WTC11 (cell line): ENCODE measurements around the gene FAT3. TPM values are rescaled to one million over a fixed set of nuclear protein-coding genes. Genes with fewer than 3 reads are reported as not detected.

Experiments used
- ATAC-seq: fragments of 200-7000 bp; cut with Tn5 transposase; 2 replicates; pipeline ENCODE4 v1.10.0; 2021; ENCODE audit warnings: mild to moderate bottlenecking, moderate library complexity
- CTCF ChIA-PET: fragments of 300-600 bp; sonication (Branson Sonifier 250); formaldehyde crosslinking; loops from one replicate; lab custom pipeline; 2021; ENCODE audit warnings: antibody characterized with exemption; lab: Charles Lee
- POLR2A ChIA-PET: fragments of 350-600 bp; sonication (Branson Sonifier 250); formaldehyde crosslinking; loops from one replicate; lab custom pipeline; 2021; ENCODE audit warnings: antibody characterized with exemption; lab: Charles Lee
- DNase-seq: peaks from one replicate; pipeline ENCODE4 v3.0.0; 2021; ENCODE audit warnings: low spot score
- H3K27ac Mint-ChIP-seq: 2 replicates; pipeline ENCODE4 v1.8.0; 2021; ENCODE audit warnings: mixed read lengths
- H3K27me3 Mint-ChIP-seq: 2 replicates; pipeline ENCODE4 v1.8.0; 2021; ENCODE audit warnings: low read depth, mild to moderate bottlenecking, moderate library complexity, mixed read lengths
- H3K36me3 Mint-ChIP-seq: 2 replicates; pipeline ENCODE4 v1.8.0; 2021; ENCODE audit warnings: mixed read lengths
- H3K4me1 Mint-ChIP-seq: 2 replicates; pipeline ENCODE4 v1.8.0; 2022; ENCODE audit warnings: mixed read lengths
- H3K4me3 Mint-ChIP-seq: 2 replicates; pipeline ENCODE4 v1.8.0; 2021; ENCODE audit warnings: mild to moderate bottlenecking, moderate library complexity, mixed read lengths
- H3K9me3 Mint-ChIP-seq: 2 replicates; pipeline ENCODE4 v1.8.0; 2021; ENCODE audit warnings: mixed read lengths
- ESRRA ChIP-seq: sonication (generic); formaldehyde crosslinking; IDR thresholded peaks from 2 replicates; pipeline ENCODE4 v1.8.1; 2022; ENCODE audit warnings: mild to moderate bottlenecking, missing genetic modification reagents, borderline replicate concordance
- GABPB1 ChIP-seq: sonication (generic); formaldehyde crosslinking; IDR thresholded peaks from 2 replicates; pipeline ENCODE4 v1.8.1; 2023; ENCODE audit warnings: mild to moderate bottlenecking, missing genetic modification reagents
- NFE2L1 ChIP-seq: sonication (generic); formaldehyde crosslinking; IDR thresholded peaks from 2 replicates; pipeline ENCODE4 v1.8.1; 2023; ENCODE audit warnings: missing genetic modification reagents
- RELA ChIP-seq: sonication (generic); formaldehyde crosslinking; IDR thresholded peaks from 2 replicates; pipeline ENCODE4 v1.8.1; 2022; ENCODE audit warnings: missing genetic modification reagents, mild to moderate bottlenecking, borderline replicate concordance
- ZNF138 ChIP-seq: sonication (generic); formaldehyde crosslinking; conservative IDR thresholded peaks from 2 replicates; pipeline ENCODE4 v1.8.1; 2022; ENCODE audit warnings: mild to moderate bottlenecking, moderate library complexity, missing genetic modification reagents
- ZNF219 ChIP-seq: sonication (generic); formaldehyde crosslinking; IDR thresholded peaks from 2 replicates; pipeline ENCODE4 v1.8.0; 2023; ENCODE audit warnings: missing genetic modification reagents, mild to moderate bottlenecking, borderline replicate concordance
- ZNF671 ChIP-seq: fragments of 250-450 bp; sonication (Bioruptor Pico); IDR thresholded peaks from 2 replicates; pipeline ENCODE4 v1.8.0; 2021; ENCODE audit warnings: mild to moderate bottlenecking
- total RNA-seq: library from RNA; stranded (reverse); gene quantifications from 3 replicates; pipeline ENCODE4 v1.2.3, GENCODE V29; 2021
- TF ChIP-seq, protein P1 (sequence below): sonication (generic); formaldehyde crosslinking; IDR thresholded peaks from 2 replicates; pipeline ENCODE4 v1.8.1; 2023; ENCODE audit warnings: mild to moderate bottlenecking, missing genetic modification reagents, borderline replicate concordance
- TF ChIP-seq, protein P2 (sequence below): sonication (generic); formaldehyde crosslinking; IDR thresholded peaks from 2 replicates; pipeline ENCODE4 v1.8.1; 2023; ENCODE audit warnings: mild to moderate bottlenecking, missing genetic modification reagents, moderate library complexity
- TF ChIP-seq, protein P3 (sequence below): fragments of 250-450 bp; sonication (Bioruptor Pico); IDR thresholded peaks from 2 replicates; pipeline ENCODE4 v1.9.0; 2021; ENCODE audit warnings: mild to moderate bottlenecking, borderline replicate concordance
- TF ChIP-seq, protein P4 (sequence below): sonication (generic); formaldehyde crosslinking; IDR thresholded peaks from 2 replicates; pipeline ENCODE4 v1.8.0; 2023; ENCODE audit warnings: mild to moderate bottlenecking, missing genetic modification reagents
- TF ChIP-seq, protein P5 (sequence below): fragments of 250-450 bp; sonication (Bioruptor Pico); IDR thresholded peaks from 2 replicates; pipeline ENCODE4 v1.8.0; 2021; ENCODE audit warnings: mild to moderate bottlenecking

FAT3 gene
- total RNA-seq, 1 experiment from 2014 or later, result 30.9 TPM

DNA sequence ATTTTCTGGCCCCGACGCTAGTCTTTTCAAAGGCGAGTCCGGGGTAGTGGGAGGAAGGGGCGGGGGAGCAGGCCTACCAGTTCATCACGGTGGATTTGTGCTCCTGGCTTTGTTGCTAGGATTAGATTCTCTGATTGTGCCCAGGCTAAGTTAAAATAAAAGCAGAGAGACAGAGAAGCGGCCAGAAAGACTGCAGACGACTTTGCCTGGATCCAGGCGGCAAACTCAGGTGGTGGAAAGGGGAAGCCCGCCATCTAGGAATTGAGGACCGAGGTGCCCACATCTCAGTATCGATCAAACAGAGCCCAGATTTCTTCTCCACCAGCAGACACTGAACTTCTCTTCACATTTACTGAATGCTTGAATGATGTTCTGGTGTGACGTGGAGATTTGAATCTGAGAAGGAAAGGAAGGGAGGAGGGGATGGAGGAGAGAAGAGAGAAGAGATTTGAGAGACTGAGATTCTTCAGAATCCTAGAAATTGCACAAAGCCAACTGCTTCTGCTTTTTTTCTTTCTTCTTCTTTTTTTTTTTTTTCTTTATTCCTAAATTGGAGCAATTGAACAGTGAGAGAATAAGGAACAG is 2.7 kb downstream of the FAT3 start:
- Mint-ChIP-seq H3K4me3 (peak overlapping the region; percentile 94), H3K27ac (peak overlapping the region; percentile 93), H3K36me3 (no peaks in the 10 kb centered on the region), H3K4me1 (peaks cover 64% of the 10 kb centered on the region), H3K9me3 (no peaks in the 10 kb centered on the region), H3K27me3 (peaks cover 44% of the 10 kb centered on the region)
- POLR2A ChIA-PET, result no interaction called here
- ATAC-seq, result no peak
- no peak for TF ChIP-seq RELA (CRISPR knock-in tag)
- TF ChIP-seq, protein P1, sequence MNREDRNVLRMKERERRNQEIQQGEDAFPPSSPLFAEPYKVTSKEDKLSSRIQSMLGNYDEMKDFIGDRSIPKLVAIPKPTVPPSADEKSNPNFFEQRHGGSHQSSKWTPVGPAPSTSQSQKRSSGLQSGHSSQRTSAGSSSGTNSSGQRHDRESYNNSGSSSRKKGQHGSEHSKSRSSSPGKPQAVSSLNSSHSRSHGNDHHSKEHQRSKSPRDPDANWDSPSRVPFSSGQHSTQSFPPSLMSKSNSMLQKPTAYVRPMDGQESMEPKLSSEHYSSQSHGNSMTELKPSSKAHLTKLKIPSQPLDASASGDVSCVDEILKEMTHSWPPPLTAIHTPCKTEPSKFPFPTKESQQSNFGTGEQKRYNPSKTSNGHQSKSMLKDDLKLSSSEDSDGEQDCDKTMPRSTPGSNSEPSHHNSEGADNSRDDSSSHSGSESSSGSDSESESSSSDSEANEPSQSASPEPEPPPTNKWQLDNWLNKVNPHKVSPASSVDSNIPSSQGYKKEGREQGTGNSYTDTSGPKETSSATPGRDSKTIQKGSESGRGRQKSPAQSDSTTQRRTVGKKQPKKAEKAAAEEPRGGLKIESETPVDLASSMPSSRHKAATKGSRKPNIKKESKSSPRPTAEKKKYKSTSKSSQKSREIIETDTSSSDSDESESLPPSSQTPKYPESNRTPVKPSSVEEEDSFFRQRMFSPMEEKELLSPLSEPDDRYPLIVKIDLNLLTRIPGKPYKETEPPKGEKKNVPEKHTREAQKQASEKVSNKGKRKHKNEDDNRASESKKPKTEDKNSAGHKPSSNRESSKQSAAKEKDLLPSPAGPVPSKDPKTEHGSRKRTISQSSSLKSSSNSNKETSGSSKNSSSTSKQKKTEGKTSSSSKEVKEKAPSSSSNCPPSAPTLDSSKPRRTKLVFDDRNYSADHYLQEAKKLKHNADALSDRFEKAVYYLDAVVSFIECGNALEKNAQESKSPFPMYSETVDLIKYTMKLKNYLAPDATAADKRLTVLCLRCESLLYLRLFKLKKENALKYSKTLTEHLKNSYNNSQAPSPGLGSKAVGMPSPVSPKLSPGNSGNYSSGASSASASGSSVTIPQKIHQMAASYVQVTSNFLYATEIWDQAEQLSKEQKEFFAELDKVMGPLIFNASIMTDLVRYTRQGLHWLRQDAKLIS (CRISPR knock-in tag), result no peak
- TF ChIP-seq, protein P2, sequence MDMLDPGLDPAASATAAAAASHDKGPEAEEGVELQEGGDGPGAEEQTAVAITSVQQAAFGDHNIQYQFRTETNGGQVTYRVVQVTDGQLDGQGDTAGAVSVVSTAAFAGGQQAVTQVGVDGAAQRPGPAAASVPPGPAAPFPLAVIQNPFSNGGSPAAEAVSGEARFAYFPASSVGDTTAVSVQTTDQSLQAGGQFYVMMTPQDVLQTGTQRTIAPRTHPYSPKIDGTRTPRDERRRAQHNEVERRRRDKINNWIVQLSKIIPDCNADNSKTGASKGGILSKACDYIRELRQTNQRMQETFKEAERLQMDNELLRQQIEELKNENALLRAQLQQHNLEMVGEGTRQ (CRISPR knock-in tag), result no peak
- DNase-seq, result peak; percentile 16
- CTCF ChIA-PET, result interaction anchor here (0.9 to 2.0 kb wide), 8 partner anchors 14 to 659 kb away, joined by 3 to 14 read pairs (median 6); no protein-coding TSS in a partner anchor

DNA sequence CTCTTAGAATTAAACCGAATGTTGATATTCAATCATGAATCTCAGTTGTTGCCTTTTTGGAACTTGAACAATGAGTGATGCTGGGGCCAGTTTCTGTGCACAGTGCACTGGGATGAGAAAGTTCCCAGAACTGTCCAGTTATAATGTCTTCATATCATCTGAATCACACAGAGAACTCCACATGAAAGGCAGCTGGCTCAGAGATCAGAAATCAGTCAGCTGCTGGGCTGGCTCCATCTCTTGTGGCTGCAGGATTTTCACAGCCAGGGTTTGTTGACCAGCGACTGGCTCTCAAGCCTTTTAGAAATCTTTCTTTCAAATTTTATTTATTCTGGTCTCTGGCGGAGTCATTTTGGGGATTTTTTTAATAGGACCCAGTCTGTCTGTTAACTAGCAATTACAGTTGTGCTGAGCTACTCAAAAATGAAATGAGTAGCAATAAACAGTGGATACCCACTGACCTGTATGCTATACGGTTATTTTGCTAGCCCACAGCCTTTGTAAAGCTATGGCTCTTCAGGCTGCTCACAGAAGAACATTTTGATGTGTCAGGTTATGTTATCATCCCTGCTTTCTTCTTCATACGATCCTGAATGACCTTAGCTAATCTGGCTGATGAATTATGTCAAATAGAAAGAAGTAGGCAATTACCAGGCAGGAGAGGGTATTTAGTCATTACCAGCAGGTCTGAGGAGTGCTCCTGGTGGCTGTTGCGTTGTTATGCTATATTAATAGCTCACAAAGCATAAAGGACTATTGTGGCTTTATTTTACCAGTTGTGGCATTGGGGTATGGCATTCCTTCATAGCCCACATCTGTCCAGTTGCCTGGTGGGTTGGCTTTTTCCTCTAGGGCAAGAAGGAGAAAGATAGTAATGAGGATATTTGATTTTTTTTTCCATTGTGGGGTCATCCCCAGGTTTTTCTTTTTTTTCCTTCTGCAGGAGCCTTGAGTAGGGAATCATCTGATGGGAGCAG is 3.6 kb downstream of the FAT3 start:
- Mint-ChIP-seq H3K4me1 (peaks cover 60% of the 10 kb centered on the region), H3K36me3 (no peaks in the 10 kb centered on the region), H3K9me3 (no peaks in the 10 kb centered on the region), H3K27me3 (peaks cover 35% of the 10 kb centered on the region), H3K27ac (no peak overlapping the region), H3K4me3 (peak overlapping the region; percentile 47)
- POLR2A ChIA-PET, result no interaction called here
- TF ChIP-seq, protein P3, sequence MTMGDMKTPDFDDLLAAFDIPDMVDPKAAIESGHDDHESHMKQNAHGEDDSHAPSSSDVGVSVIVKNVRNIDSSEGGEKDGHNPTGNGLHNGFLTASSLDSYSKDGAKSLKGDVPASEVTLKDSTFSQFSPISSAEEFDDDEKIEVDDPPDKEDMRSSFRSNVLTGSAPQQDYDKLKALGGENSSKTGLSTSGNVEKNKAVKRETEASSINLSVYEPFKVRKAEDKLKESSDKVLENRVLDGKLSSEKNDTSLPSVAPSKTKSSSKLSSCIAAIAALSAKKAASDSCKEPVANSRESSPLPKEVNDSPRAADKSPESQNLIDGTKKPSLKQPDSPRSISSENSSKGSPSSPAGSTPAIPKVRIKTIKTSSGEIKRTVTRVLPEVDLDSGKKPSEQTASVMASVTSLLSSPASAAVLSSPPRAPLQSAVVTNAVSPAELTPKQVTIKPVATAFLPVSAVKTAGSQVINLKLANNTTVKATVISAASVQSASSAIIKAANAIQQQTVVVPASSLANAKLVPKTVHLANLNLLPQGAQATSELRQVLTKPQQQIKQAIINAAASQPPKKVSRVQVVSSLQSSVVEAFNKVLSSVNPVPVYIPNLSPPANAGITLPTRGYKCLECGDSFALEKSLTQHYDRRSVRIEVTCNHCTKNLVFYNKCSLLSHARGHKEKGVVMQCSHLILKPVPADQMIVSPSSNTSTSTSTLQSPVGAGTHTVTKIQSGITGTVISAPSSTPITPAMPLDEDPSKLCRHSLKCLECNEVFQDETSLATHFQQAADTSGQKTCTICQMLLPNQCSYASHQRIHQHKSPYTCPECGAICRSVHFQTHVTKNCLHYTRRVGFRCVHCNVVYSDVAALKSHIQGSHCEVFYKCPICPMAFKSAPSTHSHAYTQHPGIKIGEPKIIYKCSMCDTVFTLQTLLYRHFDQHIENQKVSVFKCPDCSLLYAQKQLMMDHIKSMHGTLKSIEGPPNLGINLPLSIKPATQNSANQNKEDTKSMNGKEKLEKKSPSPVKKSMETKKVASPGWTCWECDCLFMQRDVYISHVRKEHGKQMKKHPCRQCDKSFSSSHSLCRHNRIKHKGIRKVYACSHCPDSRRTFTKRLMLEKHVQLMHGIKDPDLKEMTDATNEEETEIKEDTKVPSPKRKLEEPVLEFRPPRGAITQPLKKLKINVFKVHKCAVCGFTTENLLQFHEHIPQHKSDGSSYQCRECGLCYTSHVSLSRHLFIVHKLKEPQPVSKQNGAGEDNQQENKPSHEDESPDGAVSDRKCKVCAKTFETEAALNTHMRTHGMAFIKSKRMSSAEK (CRISPR knock-in tag), result no peak
- no peak for TF ChIP-seq ZNF138 (CRISPR knock-in tag)
- ATAC-seq, result no peak
- no peak for DNase-seq
- CTCF ChIA-PET, result interaction anchor here (0.6 kb wide), 1 partner anchor 154 kb away, joined by 3 read pairs; no protein-coding TSS in a partner anchor

DNA sequence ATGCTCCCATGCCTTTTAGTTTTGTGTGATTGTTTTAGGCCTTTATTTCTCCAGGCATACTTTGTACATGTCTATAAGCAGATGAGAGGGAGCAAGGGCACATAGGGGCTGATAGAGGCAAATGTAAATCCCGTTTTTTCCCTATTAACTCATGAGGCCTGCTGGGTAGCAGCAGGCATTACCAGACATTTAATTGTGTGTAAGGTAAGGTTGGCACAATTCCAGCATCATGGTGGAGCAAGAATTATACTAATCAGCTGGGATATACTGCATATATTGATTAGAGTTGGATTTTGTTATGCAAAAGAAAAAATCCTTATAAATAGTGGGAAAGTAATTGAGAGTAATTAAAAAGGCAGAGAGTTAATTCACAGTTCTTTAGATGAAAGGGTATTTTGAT is 12.2 kb downstream of the FAT3 start:
- POLR2A ChIA-PET, result no interaction called here
- H3K27ac Mint-ChIP-seq, result 0 out of 2 replicates have a peak overlapping the region, but pooled peaks have one; percentile 4
- ATAC-seq, result no peak
- no peaks in the 10 kb centered on the region for H3K36me3 Mint-ChIP-seq
- CTCF ChIA-PET, result no interaction called here
- H3K27me3 Mint-ChIP-seq, result no peaks in the 10 kb centered on the region
- no peak for DNase-seq
- H3K4me3 Mint-ChIP-seq, result no peak overlapping the region
- H3K4me1 Mint-ChIP-seq, result peaks cover 62% of the 10 kb centered on the region
- H3K9me3 Mint-ChIP-seq, result no peaks in the 10 kb centered on the region
- no peak for TF ChIP-seq ZNF219
- TF ChIP-seq ESRRA (CRISPR knock-in tag), result no peak
- TF ChIP-seq ZNF671 (CRISPR knock-in tag), result no peak
- TF ChIP-seq NFE2L1 (CRISPR knock-in tag), result no peak
- TF ChIP-seq, protein P4, sequence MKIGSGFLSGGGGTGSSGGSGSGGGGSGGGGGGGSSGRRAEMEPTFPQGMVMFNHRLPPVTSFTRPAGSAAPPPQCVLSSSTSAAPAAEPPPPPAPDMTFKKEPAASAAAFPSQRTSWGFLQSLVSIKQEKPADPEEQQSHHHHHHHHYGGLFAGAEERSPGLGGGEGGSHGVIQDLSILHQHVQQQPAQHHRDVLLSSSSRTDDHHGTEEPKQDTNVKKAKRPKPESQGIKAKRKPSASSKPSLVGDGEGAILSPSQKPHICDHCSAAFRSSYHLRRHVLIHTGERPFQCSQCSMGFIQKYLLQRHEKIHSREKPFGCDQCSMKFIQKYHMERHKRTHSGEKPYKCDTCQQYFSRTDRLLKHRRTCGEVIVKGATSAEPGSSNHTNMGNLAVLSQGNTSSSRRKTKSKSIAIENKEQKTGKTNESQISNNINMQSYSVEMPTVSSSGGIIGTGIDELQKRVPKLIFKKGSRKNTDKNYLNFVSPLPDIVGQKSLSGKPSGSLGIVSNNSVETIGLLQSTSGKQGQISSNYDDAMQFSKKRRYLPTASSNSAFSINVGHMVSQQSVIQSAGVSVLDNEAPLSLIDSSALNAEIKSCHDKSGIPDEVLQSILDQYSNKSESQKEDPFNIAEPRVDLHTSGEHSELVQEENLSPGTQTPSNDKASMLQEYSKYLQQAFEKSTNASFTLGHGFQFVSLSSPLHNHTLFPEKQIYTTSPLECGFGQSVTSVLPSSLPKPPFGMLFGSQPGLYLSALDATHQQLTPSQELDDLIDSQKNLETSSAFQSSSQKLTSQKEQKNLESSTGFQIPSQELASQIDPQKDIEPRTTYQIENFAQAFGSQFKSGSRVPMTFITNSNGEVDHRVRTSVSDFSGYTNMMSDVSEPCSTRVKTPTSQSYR (CRISPR knock-in tag), result no peak
- TF ChIP-seq GABPB1, result no peak
- TF ChIP-seq, protein P5, sequence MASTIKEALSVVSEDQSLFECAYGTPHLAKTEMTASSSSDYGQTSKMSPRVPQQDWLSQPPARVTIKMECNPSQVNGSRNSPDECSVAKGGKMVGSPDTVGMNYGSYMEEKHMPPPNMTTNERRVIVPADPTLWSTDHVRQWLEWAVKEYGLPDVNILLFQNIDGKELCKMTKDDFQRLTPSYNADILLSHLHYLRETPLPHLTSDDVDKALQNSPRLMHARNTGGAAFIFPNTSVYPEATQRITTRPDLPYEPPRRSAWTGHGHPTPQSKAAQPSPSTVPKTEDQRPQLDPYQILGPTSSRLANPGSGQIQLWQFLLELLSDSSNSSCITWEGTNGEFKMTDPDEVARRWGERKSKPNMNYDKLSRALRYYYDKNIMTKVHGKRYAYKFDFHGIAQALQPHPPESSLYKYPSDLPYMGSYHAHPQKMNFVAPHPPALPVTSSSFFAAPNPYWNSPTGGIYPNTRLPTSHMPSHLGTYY (CRISPR knock-in tag), result no peak
